Measurements from ENCODE around the gene MLH1. TPM values are rescaled to one million over a fixed set of nuclear protein-coding genes. Genes with fewer than 3 reads are reported as not detected.

The MLH1 gene
- total and polyA plus RNA-seq, 5 donors, result 27.8 to 38.9 (median 36.7) TPM

GRCh38 chr3:36981006-36981405, 12.3 kb upstream of the MLH1 start:
- ATAC-seq (no peak), DNase-seq (no peak)
- no peak overlapping the region for H3K4me3 ChIP-seq (ENCODE audit: low read length)
- intact Hi-C loops (cut with DNase I), result no loop called here
- 96% methylated on average over 4 of the region's 4 CpGs for WGBS
- no peaks in the 10 kb centered on the region for H3K9me3 ChIP-seq (ENCODE audit: control insufficient read depth, low read length)
- H3K27ac ChIP-seq (ENCODE audit: low read length), result no peak overlapping the region
- no peaks in the 10 kb centered on the region for H3K27me3 ChIP-seq (ENCODE audit: control insufficient read depth, insufficient read depth)
- H3K4me1 ChIP-seq (ENCODE audit: control insufficient read depth, insufficient read depth, low read length), result no peaks in the 10 kb centered on the region

DNA sequence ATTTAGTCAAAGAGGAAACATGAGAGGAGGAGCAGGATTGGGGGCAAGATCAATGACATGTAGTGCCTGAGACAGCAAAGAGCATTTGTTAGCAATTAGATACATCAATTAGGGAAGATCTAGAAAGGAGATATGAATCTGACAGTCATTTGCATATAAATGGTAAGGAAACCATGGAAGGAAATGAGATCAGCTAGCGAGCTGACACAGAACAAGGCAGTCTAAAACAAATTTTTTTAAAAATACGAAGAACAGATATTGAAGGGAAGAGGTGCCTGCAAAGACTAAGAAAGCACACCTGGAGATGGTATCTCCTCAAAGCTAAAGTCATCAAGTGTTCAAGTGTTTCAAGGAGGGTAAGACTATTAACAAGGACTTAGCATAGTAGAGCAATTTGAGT, 5.0 kb upstream of the MLH1 start:
- H3K9me3 ChIP-seq (ENCODE audit: control insufficient read depth, low read length), result no peaks in the 10 kb centered on the region
- no peaks in the 10 kb centered on the region for H3K27me3 ChIP-seq (ENCODE audit: control insufficient read depth, insufficient read depth)
- WGBS, result 65% methylated on average over 2 of the region's 2 CpGs
- H3K27ac ChIP-seq (ENCODE audit: low read length), result no peak overlapping the region
- peak overlapping the region; percentile 26 for H3K4me3 ChIP-seq (ENCODE audit: low read length)
- intact Hi-C loops (cut with DNase I), result no loop called here
- DNase-seq, result no peak
- H3K4me1 ChIP-seq (ENCODE audit: control insufficient read depth, insufficient read depth, low read length), result no peaks in the 10 kb centered on the region
- no peak for ATAC-seq

DNA sequence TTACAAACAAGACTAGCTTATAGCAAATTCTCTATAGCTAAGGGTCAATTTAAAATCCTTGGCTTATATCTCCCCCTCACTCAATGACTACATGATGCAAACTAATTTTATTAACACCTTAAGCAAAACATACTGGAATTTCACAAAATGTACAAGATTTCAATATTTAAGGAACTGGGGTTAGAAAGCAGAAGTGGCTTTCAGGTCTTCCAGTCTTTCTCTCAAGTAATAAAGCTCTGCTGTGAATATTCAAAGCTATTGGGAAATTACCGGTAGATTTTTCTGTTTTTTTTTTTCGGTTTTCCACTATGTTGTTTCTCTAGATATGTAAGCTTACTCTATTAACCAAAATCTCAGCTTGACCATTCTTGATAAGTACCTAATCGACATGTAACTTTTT, 4.3 kb upstream of the MLH1 start:
- H3K4me1 ChIP-seq (ENCODE audit: control insufficient read depth, insufficient read depth, low read length), result no peaks in the 10 kb centered on the region
- H3K27ac ChIP-seq (ENCODE audit: low read length), result no peak overlapping the region
- intact Hi-C loops (cut with DNase I), result no loop called here
- ATAC-seq (no peak), DNase-seq (no peak)
- no peaks in the 10 kb centered on the region for H3K27me3 ChIP-seq (ENCODE audit: control insufficient read depth, insufficient read depth)
- peak overlapping the region; percentile 39 for H3K4me3 ChIP-seq (ENCODE audit: low read length)
- no peaks in the 10 kb centered on the region for H3K9me3 ChIP-seq (ENCODE audit: control insufficient read depth, low read length)
- WGBS, result 56% methylated on average over 3 of the region's 3 CpGs

- ATAC-seq, result no peak
- H3K27ac ChIP-seq (ENCODE audit: low read length), result no peak overlapping the region
- no peaks in the 10 kb centered on the region for H3K27me3 ChIP-seq (ENCODE audit: control insufficient read depth, insufficient read depth)
- DNase-seq, result no peak
- H3K9me3 ChIP-seq (ENCODE audit: control insufficient read depth, low read length), result no peaks in the 10 kb centered on the region
- intact Hi-C loops (cut with DNase I), result no loop called here
- H3K4me1 ChIP-seq (ENCODE audit: control insufficient read depth, insufficient read depth, low read length), result no peaks in the 10 kb centered on the region
- H3K4me3 ChIP-seq (ENCODE audit: low read length), result peak overlapping the region; percentile 39
Observed at GRCh38 chr3:36989568-36989967, 3.8 kb upstream of the MLH1 start.

GRCh38 chr3:36991147-36991546, 2.2 kb upstream of the MLH1 start:
- DNase-seq (no peak), ATAC-seq (no peak)
- Histone ChIP-seq H3K4me3 (ENCODE audit: low read length) (peak overlapping the region; percentile 64), H3K9me3 (ENCODE audit: control insufficient read depth, low read length) (no peaks in the 10 kb centered on the region), H3K27ac (ENCODE audit: low read length) (peak overlapping the region; percentile 31), H3K27me3 (ENCODE audit: control insufficient read depth, insufficient read depth) (no peaks in the 10 kb centered on the region), H3K4me1 (ENCODE audit: control insufficient read depth, insufficient read depth, low read length) (no peaks in the 10 kb centered on the region)
- 61% methylated on average over 3 of the region's 3 CpGs for WGBS
- intact Hi-C loops (cut with DNase I), result no loop called here

- H3K27me3 ChIP-seq (ENCODE audit: control insufficient read depth, insufficient read depth), result no peaks in the 10 kb centered on the region
- ATAC-seq (no peak), DNase-seq (peak in 1 of 3 donors; percentile 19)
- no peaks in the 10 kb centered on the region for H3K9me3 ChIP-seq (ENCODE audit: control insufficient read depth, low read length)
- no peaks in the 10 kb centered on the region for H3K4me1 ChIP-seq (ENCODE audit: control insufficient read depth, insufficient read depth, low read length)
- intact Hi-C loops (cut with DNase I), result no loop called here
- peak overlapping the region; percentile 97 for H3K27ac ChIP-seq (ENCODE audit: low read length)
- 8% methylated on average over 24 of the region's 24 CpGs for WGBS
- H3K4me3 ChIP-seq (ENCODE audit: low read length), result peak overlapping the region; percentile 64
Observed at GRCh38 chr3:36991923-36992805, 1.2 kb upstream of the MLH1 start.

DNA sequence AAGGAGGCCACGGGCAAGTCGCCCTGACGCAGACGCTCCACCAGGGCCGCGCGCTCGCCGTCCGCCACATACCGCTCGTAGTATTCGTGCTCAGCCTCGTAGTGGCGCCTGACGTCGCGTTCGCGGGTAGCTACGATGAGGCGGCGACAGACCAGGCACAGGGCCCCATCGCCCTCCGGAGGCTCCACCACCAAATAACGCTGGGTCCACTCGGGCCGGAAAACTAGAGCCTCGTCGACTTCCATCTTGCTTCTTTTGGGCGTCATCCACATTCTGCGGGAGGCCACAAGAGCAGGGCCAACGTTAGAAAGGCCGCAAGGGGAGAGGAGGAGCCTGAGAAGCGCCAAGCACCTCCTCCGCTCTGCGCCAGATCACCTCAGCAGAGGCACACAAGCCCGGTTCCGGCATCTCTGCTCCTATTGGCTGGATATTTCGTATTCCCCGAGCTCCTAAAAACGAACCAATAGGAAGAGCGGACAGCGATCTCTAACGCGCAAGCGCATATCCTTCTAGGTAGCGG, 452 bp upstream of the MLH1 start, which contains the start of gene EPM2AIP1:
EPM2AIP1 (minus strand) TSS at position 326 of the 520 bp plus-strand sequence; CDS start at position 272, 54 bp downstream.
- intact Hi-C loops (cut with DNase I), result no loop called here
- WGBS, result under 1% methylated on average over 48 of the region's 48 CpGs
- H3K4me1 ChIP-seq (ENCODE audit: control insufficient read depth, insufficient read depth, low read length), result no peaks in the 10 kb centered on the region

DNA sequence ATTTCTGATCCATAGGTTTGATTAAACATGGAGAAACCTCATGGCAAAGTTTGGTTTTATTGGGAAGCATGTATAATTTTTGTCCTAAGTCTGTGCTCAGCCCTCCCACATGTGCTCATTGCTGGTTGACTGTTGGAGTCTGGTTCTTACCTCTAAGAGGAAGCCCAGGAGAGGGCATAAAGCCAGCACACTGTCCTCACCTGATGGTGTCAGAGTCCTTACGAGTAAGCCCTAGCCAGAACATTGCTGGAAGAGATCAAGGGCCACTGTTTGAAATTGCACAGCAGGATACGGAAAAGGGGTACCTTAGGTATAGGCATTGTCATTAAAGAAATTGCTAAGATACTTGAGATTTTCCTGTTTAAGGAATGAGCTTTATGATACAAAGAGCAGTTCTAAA, 21.3 kb downstream of the MLH1 start:
- peak; percentile 51 to 84 (median 82) for DNase-seq
- no peaks in the 10 kb centered on the region for H3K27me3 ChIP-seq (ENCODE audit: control insufficient read depth, insufficient read depth)
- ATAC-seq, result peak; percentile 85 to 87
- intact Hi-C loops (cut with DNase I), result no loop called here
- 64% methylated on average over 2 of the region's 2 CpGs for WGBS
- H3K27ac ChIP-seq (ENCODE audit: low read length), result no peak overlapping the region
- no peaks in the 10 kb centered on the region for H3K9me3 ChIP-seq (ENCODE audit: control insufficient read depth, low read length)
- H3K4me3 ChIP-seq (ENCODE audit: low read length), result no peak overlapping the region
- H3K4me1 ChIP-seq (ENCODE audit: control insufficient read depth, insufficient read depth, low read length), result peaks cover 2% of the 10 kb centered on the region

More for the DNA sequence above, 452 bp upstream of the MLH1 start, which contains the start of gene EPM2AIP1:
- Histone ChIP-seq H3K27ac (ENCODE audit: low read length) (peak within 1 kb of the TSS; percentile 99), H3K9me3 (ENCODE audit: control insufficient read depth, low read length) (no peaks in the 10 kb centered on the region), H3K4me3 (ENCODE audit: low read length) (peak within 1 kb of the TSS; percentile 78), H3K27me3 (ENCODE audit: control insufficient read depth, insufficient read depth) (no peaks in the 10 kb centered on the region)
- ATAC-seq, result peak; percentile 96
- peak; percentile 97 to 99 (median 98) for DNase-seq

GRCh38 chr3:37015642-37016041, 22.3 kb downstream of the MLH1 start:
- Histone ChIP-seq H3K27me3 (ENCODE audit: control insufficient read depth, insufficient read depth) (no peaks in the 10 kb centered on the region), H3K27ac (ENCODE audit: low read length) (peak overlapping the region; percentile 70), H3K9me3 (ENCODE audit: control insufficient read depth, low read length) (no peaks in the 10 kb centered on the region), H3K4me1 (ENCODE audit: control insufficient read depth, insufficient read depth, low read length) (peaks cover 2% of the 10 kb centered on the region), H3K4me3 (ENCODE audit: low read length) (no peak overlapping the region)
- WGBS, result 67% methylated on average over 5 of the region's 5 CpGs
- DNase-seq (no peak), ATAC-seq (peak; percentile 71 to 75)
- intact Hi-C loops (cut with DNase I), result no loop called here

- Histone ChIP-seq H3K4me3 (ENCODE audit: low read length) (no peak overlapping the region), H3K27ac (ENCODE audit: low read length) (peak overlapping the region; percentile 41)
Observed at GRCh38 chr3:37016903-37017302, 23.6 kb downstream of the MLH1 start.

GRCh38 chr3:37017683-37018082, 24.4 kb downstream of the MLH1 start:
- WGBS, result 71% methylated on average over 3 of the region's 3 CpGs
- DNase-seq, result no peak
- Histone ChIP-seq H3K4me3 (ENCODE audit: low read length) (no peak overlapping the region), H3K27ac (ENCODE audit: low read length) (peak overlapping the region; percentile 41), H3K4me1 (ENCODE audit: control insufficient read depth, insufficient read depth, low read length) (peaks cover 2% of the 10 kb centered on the region), H3K9me3 (ENCODE audit: control insufficient read depth, low read length) (no peaks in the 10 kb centered on the region), H3K27me3 (ENCODE audit: control insufficient read depth, insufficient read depth) (no peaks in the 10 kb centered on the region)
- no peak for ATAC-seq
- intact Hi-C loops (cut with DNase I), result no loop called here

More at GRCh38 chr3:37016903-37017302, 23.6 kb downstream of the MLH1 start:
- 69% methylated on average over 8 of the region's 8 CpGs for WGBS
- DNase-seq, result no peak
- Histone ChIP-seq H3K9me3 (ENCODE audit: control insufficient read depth, low read length) (no peaks in the 10 kb centered on the region), H3K4me1 (ENCODE audit: control insufficient read depth, insufficient read depth, low read length) (peaks cover 2% of the 10 kb centered on the region), H3K27me3 (ENCODE audit: control insufficient read depth, insufficient read depth) (no peaks in the 10 kb centered on the region)
- intact Hi-C loops (cut with DNase I), result no loop called here
- ATAC-seq, result peak; percentile 47 to 72
